HG03521 (cell line): ENCODE data around the gene TIMP3.

Experiments
- ATAC-seq: cut with Tn5 transposase; IDR thresholded peaks from one replicate; pipeline ENCODE4 v1.9.1; 2021; ENCODE audit warnings: mild to moderate bottlenecking, moderate library complexity; ENCODE audit not compliant: unreplicated experiment

TIMP3 gene

DNA sequence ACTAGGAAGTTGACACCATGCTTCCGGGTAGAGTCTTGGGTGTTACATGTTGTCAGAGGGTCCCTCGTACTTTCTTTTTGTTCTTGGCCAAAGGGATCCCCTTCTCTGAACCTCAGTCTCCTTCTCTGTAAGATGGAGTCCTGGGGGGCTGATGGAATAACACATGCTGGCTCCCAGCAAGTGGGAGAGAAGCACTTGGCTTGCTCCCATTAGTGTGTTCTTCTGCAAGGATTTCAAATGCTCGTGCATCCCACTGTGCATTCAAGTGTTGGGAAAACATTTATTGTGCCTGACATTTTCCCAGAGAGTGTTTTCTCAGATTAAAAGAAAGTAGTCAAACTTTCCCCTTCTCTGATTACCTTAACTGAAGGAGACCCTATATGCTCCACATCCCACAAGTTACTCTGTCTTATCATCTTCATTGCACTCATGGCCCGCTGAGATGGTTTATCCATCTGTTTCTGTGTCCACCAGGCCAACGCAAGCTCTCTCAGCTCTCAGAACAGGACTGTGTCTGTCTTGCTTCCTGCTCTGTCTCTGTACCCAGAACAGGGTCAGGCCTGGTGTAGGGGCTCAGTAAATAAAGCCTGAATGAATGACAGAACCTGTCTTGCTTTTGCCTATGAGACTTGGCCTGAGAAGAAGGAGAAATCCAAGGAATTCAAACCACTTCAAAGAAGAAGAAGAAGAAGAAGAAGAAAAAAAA, 16.0 kb upstream of the TIMP3 start:
- no peak for ATAC-seq

DNA sequence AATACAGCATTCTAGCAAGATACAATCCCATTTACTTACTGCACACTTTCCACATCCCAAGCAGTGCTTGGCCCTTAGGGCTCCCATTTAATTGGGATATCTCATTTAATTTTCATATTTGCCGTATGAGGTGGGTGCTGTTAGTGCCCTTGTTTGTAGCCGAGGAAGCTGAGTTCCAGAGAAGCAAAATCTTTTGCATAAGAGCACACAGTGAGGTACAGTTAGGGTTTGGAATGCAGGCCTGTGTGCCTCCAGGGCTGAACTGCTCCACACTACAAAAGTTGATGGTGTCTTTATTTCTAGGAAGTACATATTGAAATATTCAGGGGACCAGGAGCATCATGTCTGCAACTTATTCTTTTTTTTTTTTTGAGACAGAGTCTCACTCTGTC, 15.5 kb upstream of the TIMP3 start:
- ATAC-seq, result no peak

DNA sequence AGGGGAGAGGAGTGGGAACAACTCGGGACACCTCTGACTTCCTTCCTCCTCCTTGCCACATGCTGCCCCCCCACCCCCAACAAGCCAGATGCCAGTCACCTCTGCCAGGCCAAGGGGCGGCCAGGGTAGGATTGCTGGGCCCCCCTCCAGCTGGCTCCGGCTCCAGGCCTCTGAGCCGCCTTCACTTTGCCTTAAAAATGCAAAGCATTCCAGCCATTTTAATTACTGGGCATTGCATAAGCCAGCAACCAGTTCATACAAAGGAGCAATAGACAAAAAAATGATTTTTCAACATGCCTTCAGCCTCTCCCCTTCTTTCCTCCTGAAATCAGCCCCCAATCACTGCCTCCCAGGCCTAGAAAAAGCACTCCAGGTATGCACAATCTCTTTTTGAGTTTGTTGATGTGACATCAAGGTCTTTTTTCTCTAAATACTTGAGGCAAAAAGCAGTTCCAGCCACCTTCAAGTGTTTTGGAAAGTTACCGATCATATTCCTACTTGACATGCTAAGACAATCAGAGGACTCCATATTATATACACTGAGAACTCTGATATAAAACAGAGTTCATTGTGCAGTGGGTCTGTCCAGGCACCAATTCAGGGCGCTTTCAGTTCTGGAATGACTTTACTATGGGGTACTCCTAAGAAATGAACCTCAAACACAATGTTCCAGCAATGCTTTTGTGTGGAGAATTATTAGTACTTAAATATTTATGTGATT, 12.4 kb upstream of the TIMP3 start:
- no peak for ATAC-seq

DNA sequence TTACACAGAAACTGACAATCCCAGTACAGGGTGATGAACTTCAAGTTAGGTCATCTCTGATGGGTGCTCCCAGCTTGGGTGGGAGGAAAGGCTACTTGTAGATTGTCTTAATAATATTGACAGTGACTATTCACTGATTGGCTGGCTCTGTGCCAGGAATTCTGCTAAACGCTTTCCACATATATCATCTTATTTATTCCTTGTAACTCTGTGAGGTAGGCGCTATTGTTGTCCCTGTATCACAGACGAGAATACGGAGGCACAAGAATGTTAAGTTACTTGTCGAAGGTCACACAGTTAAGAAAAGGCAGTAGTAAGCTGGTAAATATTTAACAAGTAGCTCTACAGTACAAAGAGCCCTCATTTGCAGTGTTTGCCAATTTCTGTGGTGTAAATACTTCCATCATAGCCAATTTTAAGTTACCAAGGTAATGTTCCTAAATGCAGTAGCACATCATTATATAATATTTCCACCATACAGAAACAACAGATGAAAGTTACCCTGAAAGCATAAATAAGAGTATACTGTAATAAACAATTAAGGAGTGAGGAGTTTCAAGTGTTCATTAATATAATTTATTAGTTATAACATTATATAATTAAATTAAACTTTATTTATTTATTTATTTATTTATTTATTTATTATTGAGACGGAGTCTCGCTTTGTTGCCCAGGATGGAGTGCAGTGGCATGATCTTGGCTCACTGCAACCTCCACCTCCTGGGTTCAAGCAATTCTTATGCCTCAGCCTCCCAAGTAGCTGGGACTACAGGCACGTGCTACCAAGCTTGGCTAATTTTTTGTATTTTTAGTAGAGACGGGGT, 11.5 kb upstream of the TIMP3 start:
- ATAC-seq, result no peak

DNA sequence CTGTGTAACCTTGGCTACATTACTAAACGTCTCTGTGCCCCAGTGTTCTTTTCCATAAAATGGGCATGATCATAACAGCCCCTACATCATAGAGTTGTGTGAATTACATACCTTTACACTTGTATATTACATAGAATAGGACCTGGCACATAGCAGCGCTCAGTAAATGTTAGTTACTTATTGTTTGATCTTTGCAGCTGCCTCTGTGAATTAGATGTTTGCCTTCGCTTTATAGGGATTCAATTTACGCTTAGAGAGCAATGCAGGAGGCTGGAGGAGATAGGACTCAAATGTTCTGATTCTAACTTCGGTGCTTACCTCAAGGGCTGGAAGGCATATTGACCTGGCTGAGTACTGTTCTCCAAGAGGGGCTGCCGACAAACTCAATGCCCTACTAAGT, 10.4 kb upstream of the TIMP3 start:
- no peak for ATAC-seq

DNA sequence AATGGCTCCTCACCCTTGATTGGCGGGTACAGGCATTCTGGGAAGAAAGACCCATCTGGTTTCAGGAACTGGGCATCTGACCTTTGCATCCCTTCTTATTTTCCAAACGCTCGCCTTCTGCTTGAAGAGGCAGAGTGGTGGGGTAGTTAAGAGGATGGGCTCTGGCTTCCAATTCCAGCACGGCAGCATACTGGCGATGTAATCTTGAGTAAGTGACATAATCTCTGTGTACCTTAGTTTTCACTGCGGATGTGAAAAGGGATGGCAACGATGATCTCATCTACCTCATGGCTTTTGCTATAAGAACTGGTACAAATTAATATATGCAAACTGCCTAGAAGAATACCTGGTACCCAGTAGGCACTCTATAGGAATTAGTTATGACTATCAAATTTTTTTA, 10.0 kb upstream of the TIMP3 start:
- no peak for ATAC-seq

DNA sequence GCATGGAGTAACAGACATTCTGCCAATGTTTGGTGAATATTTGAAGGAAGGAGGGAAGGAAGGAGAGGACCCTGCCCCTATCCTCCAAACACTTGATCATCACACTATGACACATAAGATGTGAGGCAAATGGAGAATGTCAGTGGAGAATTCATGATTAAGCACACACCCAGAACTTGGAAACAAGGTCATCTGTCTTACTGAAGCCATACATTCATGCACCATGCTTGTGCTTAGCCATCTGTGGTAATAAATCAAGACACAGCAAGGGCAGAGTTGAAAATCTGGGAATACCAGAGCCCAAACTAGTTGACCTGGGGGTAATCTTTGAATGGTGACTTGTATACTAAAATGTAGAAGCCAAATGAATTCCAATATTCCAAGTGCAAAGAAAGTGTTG, 7.9 kb upstream of the TIMP3 start:
- ATAC-seq, result no peak

DNA sequence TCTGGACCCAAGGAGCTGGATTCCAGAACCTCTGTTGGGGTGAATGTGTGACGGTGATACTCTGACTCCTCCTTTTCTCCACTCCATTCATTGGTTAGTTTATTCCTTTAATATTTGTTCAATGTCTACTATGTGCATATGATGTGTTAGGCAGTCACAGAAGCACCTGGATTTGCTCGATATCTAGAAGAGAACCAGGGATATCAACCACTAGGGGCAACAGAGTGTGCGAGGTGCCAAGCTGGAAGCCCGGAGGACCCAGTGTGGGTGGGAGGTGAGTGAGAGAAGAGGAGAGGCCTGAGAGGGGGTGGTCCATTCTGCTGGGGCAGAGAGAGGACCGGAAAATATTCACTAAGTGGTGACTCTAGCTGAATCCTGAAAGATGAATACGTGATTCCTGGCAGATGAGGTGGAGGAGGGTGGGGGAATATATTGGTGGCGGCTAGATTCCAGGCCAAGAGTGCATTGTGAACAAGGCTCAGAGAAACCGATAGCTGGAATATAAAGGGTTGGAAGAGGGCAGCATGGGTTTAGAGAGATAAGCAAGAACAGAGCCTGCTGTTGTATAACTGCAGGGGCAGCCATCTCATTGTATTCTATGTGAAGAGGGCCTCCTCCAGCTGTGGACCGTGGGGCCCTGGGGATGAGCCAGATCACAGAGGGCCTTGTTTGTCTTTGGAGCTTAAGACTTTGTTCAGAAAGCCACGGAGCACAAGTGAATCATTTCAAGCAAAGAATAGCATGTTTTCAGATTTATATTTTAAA, 6.9 kb upstream of the TIMP3 start:
- ATAC-seq, result no peak

DNA sequence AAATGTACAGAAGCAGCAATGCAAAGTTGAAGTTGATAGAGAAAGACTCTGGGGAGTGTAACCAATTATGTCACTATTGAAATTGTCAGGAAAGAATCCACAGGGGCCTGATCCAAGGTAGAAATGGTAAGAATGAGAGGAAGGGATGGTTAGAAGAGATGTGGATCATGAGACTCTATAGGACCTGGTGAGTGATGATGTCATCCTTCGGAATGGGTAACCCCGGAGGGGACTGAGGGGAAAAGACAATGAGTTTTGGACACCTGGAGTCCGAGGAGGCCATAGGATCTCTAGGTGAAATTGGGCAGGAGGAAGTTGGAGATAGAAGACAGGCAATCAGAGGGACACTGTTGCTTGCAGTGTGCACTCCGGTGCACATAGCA, 6.3 kb upstream of the TIMP3 start:
- ATAC-seq, result no peak

DNA sequence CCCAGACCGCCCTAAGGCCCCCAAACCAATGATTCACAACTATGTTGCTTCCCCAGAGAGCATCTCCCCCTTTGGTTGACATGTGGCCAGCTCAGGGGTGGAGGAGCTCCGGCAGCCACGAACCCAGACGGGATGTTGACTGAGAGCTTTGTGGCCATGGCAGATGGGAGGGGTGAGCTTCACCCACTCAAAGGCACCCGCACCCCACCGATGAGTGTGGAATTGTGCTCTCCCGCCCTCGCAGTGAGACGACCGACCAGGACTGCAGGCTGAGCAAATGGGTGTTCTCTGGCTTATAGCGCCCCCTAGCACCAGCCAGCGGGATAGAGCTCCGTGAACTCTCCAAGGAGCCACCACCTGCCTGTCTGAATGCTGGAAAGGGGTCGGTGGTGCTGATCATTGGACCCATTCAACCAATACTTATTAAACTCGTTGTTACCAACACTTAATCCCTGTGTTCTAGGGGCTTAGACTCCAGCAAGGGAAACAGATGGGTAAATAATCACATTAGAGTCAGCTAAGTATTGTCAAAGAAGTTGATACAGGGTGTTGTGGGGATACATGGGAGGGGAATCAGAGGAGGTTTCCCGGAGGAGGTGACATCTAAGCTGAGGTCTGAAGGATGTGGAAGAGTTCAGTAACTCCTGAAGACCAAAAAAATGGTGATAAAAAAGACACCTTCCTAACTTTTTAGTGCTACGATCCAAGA, 4.5 kb upstream of the TIMP3 start:
- ATAC-seq, result no peak

DNA sequence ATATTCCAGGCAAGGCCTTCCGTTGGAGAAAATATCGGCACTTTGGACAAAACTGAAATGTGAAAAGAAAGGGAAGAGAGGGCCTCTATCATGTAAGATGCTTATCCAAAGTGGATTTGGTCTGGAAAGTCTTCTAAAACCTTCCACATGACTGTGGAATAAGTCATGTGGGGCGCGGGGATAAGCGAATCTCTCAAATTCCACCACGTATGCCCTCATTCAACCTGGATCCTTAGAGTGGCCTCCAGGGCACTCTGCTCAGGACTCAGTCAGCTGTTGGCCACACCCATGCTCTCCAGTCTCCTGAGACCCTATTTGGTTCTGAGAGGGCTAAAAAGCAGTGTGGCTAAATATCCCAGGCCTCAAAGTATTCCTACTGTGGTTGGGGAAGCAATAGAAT, 2.0 kb upstream of the TIMP3 start:
- ATAC-seq, result no peak

DNA sequence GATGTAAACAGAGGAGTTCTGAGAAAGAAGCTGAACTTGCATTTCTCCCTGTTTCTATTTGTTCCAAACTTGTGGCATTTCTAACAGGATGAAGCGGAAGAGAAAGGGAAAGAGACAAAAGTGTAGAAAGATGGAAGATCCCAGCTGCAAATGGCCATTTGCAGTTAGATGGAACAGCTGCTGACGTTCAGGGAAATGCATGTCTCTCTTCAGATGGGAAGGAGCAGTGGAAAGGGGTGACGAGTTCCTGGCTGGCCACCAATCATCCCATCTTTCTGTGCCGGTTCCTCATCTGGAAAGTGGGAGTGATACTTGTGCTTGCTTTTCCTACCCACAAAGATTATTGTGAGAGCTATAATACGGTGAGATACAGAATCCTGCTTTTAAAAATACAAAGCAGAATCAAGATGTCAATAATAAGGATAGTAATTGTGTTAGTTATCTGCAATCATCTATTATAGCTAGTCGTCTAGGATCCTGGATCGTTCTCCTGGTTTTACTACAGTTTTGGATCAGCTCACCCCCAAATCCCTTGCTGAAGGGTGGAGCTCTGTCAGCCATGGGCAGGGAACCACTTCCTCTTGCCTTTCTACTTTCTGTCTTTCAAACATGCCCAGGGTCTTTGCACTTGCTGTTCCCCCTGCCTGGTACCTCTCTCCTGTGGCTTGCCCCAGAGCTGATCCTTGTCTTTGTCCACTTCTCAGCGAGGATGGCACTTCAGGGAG, 1.2 kb upstream of the TIMP3 start:
- no peak for ATAC-seq

DNA sequence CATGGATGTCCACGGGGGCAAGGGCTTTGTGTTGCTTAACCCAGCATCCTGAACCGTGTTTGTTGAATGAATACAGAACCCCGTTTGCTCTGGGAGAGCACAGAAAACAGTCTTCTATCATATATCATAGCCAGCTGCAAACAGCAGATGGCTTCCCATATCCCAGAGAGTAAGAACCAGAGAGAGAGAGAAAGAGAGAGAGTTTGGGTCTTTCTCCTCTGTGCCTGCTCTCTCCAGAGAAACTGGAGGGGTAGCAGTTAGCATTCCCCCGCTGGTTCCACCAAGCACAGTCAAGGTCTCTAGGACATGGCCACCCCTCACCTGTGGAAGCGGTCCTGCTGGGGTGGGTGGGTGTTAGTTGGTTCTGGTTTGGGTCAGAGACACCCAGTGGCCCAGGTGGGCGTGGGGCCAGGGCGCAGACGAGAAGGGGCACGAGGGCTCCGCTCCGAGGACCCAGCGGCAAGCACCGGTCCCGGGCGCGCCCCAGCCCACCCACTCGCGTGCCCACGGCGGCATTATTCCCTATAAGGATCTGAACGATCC, 440 bp upstream of the TIMP3 start:
- ATAC-seq, result no peak

DNA sequence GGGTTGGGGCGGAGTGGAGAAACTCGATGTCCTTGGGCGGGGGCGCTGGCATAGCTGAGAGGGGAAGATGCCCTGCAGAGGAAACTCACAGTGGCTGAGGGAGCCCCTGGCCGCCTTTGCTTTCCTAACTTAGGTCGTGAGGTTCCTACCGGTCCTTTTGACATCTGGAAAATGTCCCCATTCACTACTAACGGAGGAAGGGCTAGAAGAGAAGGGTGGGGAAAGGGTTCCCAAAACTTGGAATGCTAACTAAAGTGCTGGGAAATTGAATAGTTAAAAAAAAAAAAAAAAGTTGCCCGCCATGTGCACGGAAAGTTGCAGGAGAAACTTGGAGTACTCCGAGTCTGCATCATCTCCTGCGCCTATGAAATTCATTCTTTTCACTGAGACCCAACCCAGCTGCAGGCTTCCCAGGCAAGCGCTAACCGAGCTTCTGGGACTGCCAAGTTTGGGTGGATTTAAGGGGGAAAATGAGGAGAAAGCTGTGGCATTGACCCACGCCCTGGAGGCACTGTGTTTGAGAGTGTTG, 796 bp downstream of the TIMP3 start:
- no peak for ATAC-seq

DNA sequence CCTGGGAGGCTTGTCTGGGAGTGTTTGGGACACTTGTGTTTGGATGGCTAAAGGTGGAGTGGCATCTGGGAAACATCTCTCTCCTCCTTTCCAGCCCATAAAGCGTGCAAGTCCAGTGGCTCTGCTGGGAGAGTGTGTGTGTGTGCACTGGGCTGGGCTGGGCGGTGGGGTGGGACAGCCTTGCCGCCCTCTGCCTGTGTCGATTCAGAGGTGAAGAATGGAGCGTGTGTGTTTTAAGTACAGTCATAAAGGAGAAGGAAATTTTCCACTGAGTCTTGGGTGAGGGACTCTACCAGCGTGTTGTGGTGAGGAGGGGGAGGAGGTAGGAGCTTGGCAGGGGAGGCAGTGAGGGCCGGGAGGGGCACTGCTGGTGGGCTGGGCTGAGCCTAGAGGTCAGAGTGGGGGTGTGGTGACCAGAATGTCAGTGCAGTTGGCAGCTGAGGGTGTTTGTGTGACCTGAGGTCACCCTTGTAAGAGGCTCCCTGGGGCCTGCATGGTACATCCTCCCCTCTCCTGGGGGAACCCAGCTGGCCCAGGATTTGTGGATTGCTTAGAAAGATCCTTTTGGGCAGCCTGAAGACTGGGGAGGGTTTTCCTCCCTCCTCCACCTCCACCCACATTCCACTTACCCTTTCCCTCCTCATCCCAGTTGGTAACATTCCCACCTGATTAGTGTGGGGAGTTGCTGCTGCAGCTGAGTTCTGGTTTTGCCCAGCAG, 1.7 kb downstream of the TIMP3 start:
- ATAC-seq, result no peak

DNA sequence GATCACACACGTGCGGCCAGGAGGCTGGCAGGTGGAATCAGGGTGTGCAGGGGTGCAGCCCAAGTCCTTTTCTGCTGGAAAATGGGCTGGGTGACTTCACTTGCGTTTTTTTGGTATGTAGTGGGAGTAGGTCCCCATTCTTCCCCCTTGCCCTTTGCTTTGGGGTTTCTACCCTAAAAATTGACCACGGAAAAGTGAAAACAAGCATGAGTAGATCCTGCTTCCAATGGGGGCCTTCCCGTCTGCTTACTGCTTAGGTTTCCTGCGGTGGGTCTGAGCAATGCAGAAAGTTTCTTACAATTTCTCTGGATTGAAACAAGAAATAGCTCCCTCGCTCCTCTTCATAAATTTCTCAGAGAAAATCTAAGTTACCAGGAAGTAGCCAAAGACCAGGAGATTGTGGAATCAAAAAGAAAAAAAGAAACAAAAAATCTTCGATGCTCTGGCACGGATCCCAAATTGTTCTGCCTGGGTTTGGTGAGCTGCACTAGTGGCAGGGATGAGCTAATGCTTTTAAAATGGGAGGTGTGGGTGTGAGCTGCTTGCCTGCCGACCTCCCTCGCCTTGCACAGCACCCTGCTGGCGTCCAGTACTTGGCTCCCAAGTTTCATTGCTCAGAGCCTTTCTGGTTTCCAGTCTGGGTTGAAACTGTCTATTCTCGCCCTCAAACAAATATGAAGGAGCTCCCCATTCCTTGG, 2.4 kb downstream of the TIMP3 start:
- no peak for ATAC-seq

DNA sequence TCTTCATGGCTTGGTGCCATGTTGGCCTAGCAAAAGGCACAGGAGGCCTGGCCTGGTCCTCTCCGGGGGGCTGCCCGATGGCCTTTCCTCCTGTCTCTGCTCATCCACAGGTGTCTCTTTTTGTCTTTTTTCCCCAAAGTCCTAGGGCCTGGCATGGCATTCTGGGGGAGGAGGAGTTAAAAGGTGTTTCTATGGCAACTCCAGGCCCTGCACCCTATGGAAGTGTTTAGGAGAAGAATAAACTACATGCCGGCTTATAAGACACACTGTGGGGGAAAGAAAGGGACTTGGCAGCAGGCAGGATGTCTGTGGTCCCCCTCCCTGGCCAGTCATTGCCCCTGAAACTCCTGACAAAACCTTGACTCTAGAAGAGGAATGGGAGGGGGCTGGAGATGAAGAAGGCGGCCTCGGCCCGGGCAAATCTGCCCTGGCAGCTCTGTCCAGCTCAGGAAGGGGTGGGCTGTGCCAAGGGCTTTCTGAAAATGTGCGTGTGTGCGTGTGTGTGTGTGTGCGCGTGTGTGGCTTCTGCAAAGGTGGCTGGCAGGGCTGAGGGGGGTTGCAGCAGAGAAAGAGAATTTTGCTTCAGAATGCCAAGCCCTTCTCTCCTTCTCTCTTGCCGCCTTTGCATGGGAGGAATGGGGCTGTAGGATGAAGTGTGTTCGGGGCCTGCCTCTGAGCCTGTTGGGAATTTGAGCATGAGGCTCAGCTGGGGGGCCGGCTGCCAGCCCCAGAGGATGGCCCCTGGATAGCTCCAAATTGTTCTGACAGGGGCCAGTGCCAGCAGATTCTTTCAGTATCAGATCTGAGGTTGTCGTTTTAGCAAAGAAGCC, 3.2 kb downstream of the TIMP3 start:
- ATAC-seq, result no peak
